Uterus (tissue), 4 donors: ENCODE data around the gene USP30. TPM values are rescaled to one million over a fixed set of nuclear protein-coding genes. Genes with fewer than 3 reads are reported as not detected.

ENCODE experiments used
- DNase-seq, 2 donors: peaks; one replicate each; pipeline ENCODE4 v3.0.0-alpha.2; 2019 to 2020
- H3K27ac ChIP-seq, 2 donors: fragments of 200-600 bp; sonication (generic); 1 replicate in 1 of 2; 2 replicates in 1 of 2; pipeline ENCODE4 v1.5.1; 2016 to 2018
- H3K27me3 ChIP-seq, 2 donors: fragments of 200-600 bp; sonication (generic); one replicate each; pipeline ENCODE4 v1.5.1; 2018 to 2019; ENCODE audit warnings: control low read depth in 1 of 2
- H3K36me3 ChIP-seq, 2 donors: fragments of 200-600 bp; sonication (generic); one replicate each; pipeline ENCODE4 v1.5.1; 2019; ENCODE audit warnings: control low read depth in 1 of 2
- H3K4me1 ChIP-seq, 2 donors: fragments of 200-600 bp; sonication (generic); one replicate each; pipeline ENCODE4 v1.5.1; 2018 to 2019; ENCODE audit warnings: control low read depth in 1 of 2
- H3K4me3 ChIP-seq, 2 donors: fragments of 200-600 bp; sonication (generic); 1 replicate in 1 of 2; 2 replicates in 1 of 2; pipeline ENCODE4 v1.5.1; 2018 to 2019; ENCODE audit warnings: mild to moderate bottlenecking in 1 of 2
- H3K9me3 ChIP-seq, 2 donors: fragments of 200-600 bp; sonication (generic); one replicate each; pipeline ENCODE4 v1.5.1; 2019; ENCODE audit warnings: control low read depth in 1 of 2
- CTCF ChIP-seq, 4 experiments: fragments of 200-600 bp in 2 of 4; fragments of 450-650 bp in 2 of 4; sonication (generic) in 2 of 4; IDR thresholded peaks; one replicate each; pipeline ENCODE4 v1.5.1; 2016 to 2019; ENCODE audit warnings: antibody characterized with exemption in 4 of 4, mild to moderate bottlenecking in 2 of 4, moderate library complexity in 1 of 4
- POLR2A ChIP-seq, 2 donors: fragments of 450-650 bp; IDR thresholded peaks; one replicate each; pipeline ENCODE4 v1.6.1; 2016; ENCODE audit warnings: antibody characterized with exemption in 2 of 2, mild to moderate bottlenecking in 1 of 2, moderate library complexity in 1 of 2
- intact Hi-C: fragments of 100-400 bp; cut with DNase I; formaldehyde crosslinking; loops from one replicate; pipeline ENCODE4 v1.15.1; 2023; ENCODE audit warnings: low total_unique reads
- total RNA-seq, 4 donors: library from RNA; depleted of rRNA in 3 of 4; stranded (reverse); fragments of >200 nt in 3 of 4; gene quantifications; one replicate each; pipeline versions ENCODE4 v1.1.0 to v1.2.4, GENCODE V29; 2014 to 2023
- donor health status: DM: yes; HTN: yes; CAD: no.

The USP30 gene
- total RNA-seq, 4 donors from 2014 or later, result 4.1 to 20.2 (median 14.9) TPM

GRCh38 chr12:109016016-109016415 lies 36.4 kb upstream of the USP30 start:
- Histone ChIP-seq H3K9me3 (no peaks in the 10 kb centered on the region), H3K4me1 (no peaks in the 10 kb centered on the region), H3K27me3 (no peaks in the 10 kb centered on the region), H3K36me3 (no peaks in the 10 kb centered on the region), H3K27ac (no peak overlapping the region), H3K4me3 (no peak overlapping the region)
- TF ChIP-seq POLR2A (IDR thresholded peaks at IDR 0.05), result no peak
- no peak for TF ChIP-seq CTCF (IDR thresholded peaks at IDR 0.05)
- no peak for DNase-seq
- intact Hi-C loops, result no loop called here

- no peaks in the 10 kb centered on the region for H3K36me3 ChIP-seq
- TF ChIP-seq CTCF (IDR thresholded peaks at IDR 0.05) (no peak), POLR2A (IDR thresholded peaks at IDR 0.05) (no peak)
- no peaks in the 10 kb centered on the region for H3K9me3 ChIP-seq
- no peaks in the 10 kb centered on the region for H3K4me1 ChIP-seq
- H3K4me3 ChIP-seq, result no peak overlapping the region
- H3K27ac ChIP-seq, result no peak overlapping the region
- intact Hi-C loops, result no loop called here
- no peaks in the 10 kb centered on the region for H3K27me3 ChIP-seq
- DNase-seq, result no peak
Observed at GRCh38 chr12:109016978-109017377, 35.4 kb upstream of the USP30 start.

- intact Hi-C loops, result no loop called here
- no peak overlapping the region for H3K27ac ChIP-seq
Observed at GRCh38 chr12:109018296-109018695, 34.1 kb upstream of the USP30 start.

GRCh38 chr12:109020146-109020795 lies 32.1 kb upstream of the USP30 start:
- TF ChIP-seq POLR2A (IDR thresholded peaks at IDR 0.05), result no peak
- no peak for TF ChIP-seq CTCF (IDR thresholded peaks at IDR 0.05)
- Histone ChIP-seq H3K4me1 (no peaks in the 10 kb centered on the region), H3K27ac (no peak overlapping the region), H3K4me3 (no peak overlapping the region), H3K9me3 (no peaks in the 10 kb centered on the region), H3K27me3 (no peaks in the 10 kb centered on the region), H3K36me3 (no peaks in the 10 kb centered on the region)
- intact Hi-C loops, result no loop called here
- DNase-seq, result no peak

More at GRCh38 chr12:109018296-109018695, 34.1 kb upstream of the USP30 start:
- no peak for DNase-seq
- Histone ChIP-seq H3K4me1 (no peaks in the 10 kb centered on the region), H3K27me3 (no peaks in the 10 kb centered on the region), H3K9me3 (no peaks in the 10 kb centered on the region), H3K36me3 (no peaks in the 10 kb centered on the region), H3K4me3 (no peak overlapping the region)
- TF ChIP-seq POLR2A (IDR thresholded peaks at IDR 0.05) (no peak), CTCF (IDR thresholded peaks at IDR 0.05) (no peak)

GRCh38 chr12:109020796-109021380 lies 31.5 kb upstream of the USP30 start, which contains the start of gene SVOP:
Gene SVOP (minus strand): TSS chr12:109021068. CDS start chr12:109020868, 200 bp downstream.
- intact Hi-C loops, result no loop called here
- Histone ChIP-seq H3K4me1 (no peaks in the 10 kb centered on the region), H3K27ac (no peak within 1 kb of the TSS), H3K9me3 (no peaks in the 10 kb centered on the region), H3K36me3 (no peaks in the 10 kb centered on the region), H3K4me3 (no peak within 1 kb of the TSS), H3K27me3 (no peaks in the 10 kb centered on the region)
- peak; percentile 28 to 54 for DNase-seq
- TF ChIP-seq CTCF (IDR thresholded peaks at IDR 0.05) (no peak), POLR2A (IDR thresholded peaks at IDR 0.05) (no peak)
